ENCODE data around the gene CPM.

DNA sequence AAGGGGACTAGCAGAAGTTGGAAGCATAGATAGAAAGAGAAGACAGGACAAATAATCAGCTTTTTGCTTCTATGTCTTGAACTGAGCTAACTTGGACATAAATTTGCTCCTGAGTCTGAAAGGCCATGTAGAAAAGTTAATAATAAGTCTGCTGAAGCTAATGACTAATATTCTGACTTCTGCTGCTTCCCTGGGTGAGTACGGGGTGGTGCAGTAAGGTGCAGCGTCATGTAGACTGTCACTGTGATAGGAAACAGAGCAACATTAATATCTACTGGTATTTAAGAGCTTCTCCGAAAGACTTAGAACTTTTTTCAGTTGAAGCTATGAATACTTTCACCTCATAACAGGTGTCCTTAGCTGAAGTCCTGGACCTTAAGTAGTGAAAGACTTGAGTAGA is 34.1 kb upstream of the CPM start:
- TF ChIP-seq, protein P1, sequence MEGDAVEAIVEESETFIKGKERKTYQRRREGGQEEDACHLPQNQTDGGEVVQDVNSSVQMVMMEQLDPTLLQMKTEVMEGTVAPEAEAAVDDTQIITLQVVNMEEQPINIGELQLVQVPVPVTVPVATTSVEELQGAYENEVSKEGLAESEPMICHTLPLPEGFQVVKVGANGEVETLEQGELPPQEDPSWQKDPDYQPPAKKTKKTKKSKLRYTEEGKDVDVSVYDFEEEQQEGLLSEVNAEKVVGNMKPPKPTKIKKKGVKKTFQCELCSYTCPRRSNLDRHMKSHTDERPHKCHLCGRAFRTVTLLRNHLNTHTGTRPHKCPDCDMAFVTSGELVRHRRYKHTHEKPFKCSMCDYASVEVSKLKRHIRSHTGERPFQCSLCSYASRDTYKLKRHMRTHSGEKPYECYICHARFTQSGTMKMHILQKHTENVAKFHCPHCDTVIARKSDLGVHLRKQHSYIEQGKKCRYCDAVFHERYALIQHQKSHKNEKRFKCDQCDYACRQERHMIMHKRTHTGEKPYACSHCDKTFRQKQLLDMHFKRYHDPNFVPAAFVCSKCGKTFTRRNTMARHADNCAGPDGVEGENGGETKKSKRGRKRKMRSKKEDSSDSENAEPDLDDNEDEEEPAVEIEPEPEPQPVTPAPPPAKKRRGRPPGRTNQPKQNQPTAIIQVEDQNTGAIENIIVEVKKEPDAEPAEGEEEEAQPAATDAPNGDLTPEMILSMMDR (IDR thresholded peaks at IDR 0.05) = no peak
- TF ChIP-seq POLR2A (IDR thresholded peaks at IDR 0.05) = no peak

Data from lower leg skin (tissue), 3 donors.